AG04449 (cell line): ENCODE measurements around the gene YES1.
A peak's percentile ranks its signal among the peaks of the same experiment; 100 is the strongest.

Experiments used
- CTCF ChIA-PET: fragments of 350-600 bp; formaldehyde crosslinking; extraction: SDS; loops from one replicate; lab custom pipeline; 2021; ENCODE audit warnings: antibody characterized with exemption; lab: Yijun Ruan, JAX
- POLR2A ChIA-PET: fragments of 400-600, 350-600 bp; formaldehyde crosslinking; extraction: SDS; loops from one replicate; lab custom pipeline; 2020; ENCODE audit warnings: antibody characterized with exemption, inconsistent platforms; lab: Yijun Ruan, JAX
- DNase-seq: peaks from one replicate; pipeline ENCODE4 v3.0.0-alpha.2; 2010; ENCODE audit warnings: low read depth, low spot score
- H3K4me3 ChIP-seq: 2 replicates; pipeline ENCODE4 v1.5.1; 2011; ENCODE audit warnings: low read depth, mild to moderate bottlenecking, control low read depth, low read length
- CTCF ChIP-seq: IDR thresholded peaks from one replicate; pipeline ENCODE4 v1.5.1; 2011; ENCODE audit warnings: mild to moderate bottlenecking, moderate library complexity, low read length, control low read depth, inconsistent platforms; ENCODE audit not compliant: insufficient read depth; ENCODE audit errors: missing control alignments

The YES1 gene

GRCh38 chr18:845152-845819 lies 33.2 kb upstream of the YES1 start:
- no peak for DNase-seq
- CTCF ChIA-PET = interaction anchor here (1.4 to 1.8 kb wide), 3 partner anchors 12 to 221 kb away, joined by 4 to 5 read pairs (median 5); no protein-coding TSS in a partner anchor
- no peak for TF ChIP-seq CTCF
- POLR2A ChIA-PET = no interaction called here
- no peak overlapping the region for H3K4me3 ChIP-seq

- no peak for DNase-seq
- ChIA-PET CTCF (interaction anchor here (1.1 to 6.6 kb wide), 4 partner anchors 10 to 218 kb away, joined by 4 to 204 read pairs (median 77); partner anchors contain the start of gene ENOSF1), POLR2A (no interaction called here)
- no peak overlapping the region for H3K4me3 ChIP-seq
- no peak for TF ChIP-seq CTCF
These were observed 29.8 kb upstream of the YES1 start for GRCh38 chr18:841647-842370.

- no peak overlapping the region for H3K4me3 ChIP-seq
- ChIA-PET CTCF (interaction anchor here (1.0 to 6.6 kb wide), 21 partner anchors 8 to 553 kb away, joined by 3 to 204 read pairs (median 7); partner anchors contain the start of gene ENOSF1), POLR2A (interaction anchor here (0.6 kb wide), 1 partner anchor 1272 kb away, joined by 4 read pairs; no protein-coding TSS in a partner anchor)
- no peak for TF ChIP-seq CTCF
- no peak for DNase-seq
These were observed 28.5 kb upstream of the YES1 start for GRCh38 chr18:840516-840915.

GRCh38 chr18:840023-840408 lies 28.0 kb upstream of the YES1 start:
- no peak for DNase-seq
- ChIA-PET POLR2A (interaction anchor here (0.6 kb wide), 1 partner anchor 1273 kb away, joined by 4 read pairs; no protein-coding TSS in a partner anchor), CTCF (interaction anchor here (0.6 to 6.6 kb wide), 47 partner anchors 9 to 1723 kb away, joined by 3 to 204 read pairs (median 5); partner anchors contain the start of genes ENOSF1 and THOC1)
- TF ChIP-seq CTCF = no peak
- H3K4me3 ChIP-seq = no peak overlapping the region

GRCh38 chr18:839224-840022 lies 27.4 kb upstream of the YES1 start:
- CTCF ChIA-PET = interaction anchor here (0.6 to 6.6 kb wide), 56 partner anchors 8 to 1724 kb away, joined by 3 to 204 read pairs (median 5); partner anchors contain the start of genes ENOSF1 and THOC1
- no peak for DNase-seq
- no peak overlapping the region for H3K4me3 ChIP-seq
- peak; percentile 97 for TF ChIP-seq CTCF
- POLR2A ChIA-PET = interaction anchor here (0.6 kb wide), 1 partner anchor 1273 kb away, joined by 4 read pairs; no protein-coding TSS in a partner anchor
